ENCODE results near the gene STOX2.

GRCh38 chr4:183988874-183989273, 83.8 kb downstream of the STOX2 start:
- TF ChIP-seq CTCF (IDR thresholded peaks at IDR 0.05) (no peak), POLR2A (IDR thresholded peaks at IDR 0.05) (no peak)

All from esophagus squamous epithelium (tissue), 4 donors.